HepG2 (cell line): Measurements from ENCODE around the gene KIF13A. TPM values are rescaled to one million over a fixed set of nuclear protein-coding genes. Genes with fewer than 3 reads are reported as not detected.

Experiments
- DMAP1 ChIP-seq: IDR thresholded peaks from 2 replicates; pipeline ENCODE4 v1.6.1; 2016
- E2F2 ChIP-seq: sonication (generic); formaldehyde crosslinking; IDR thresholded peaks from 2 replicates; pipeline ENCODE4 v1.4.0; 2020; ENCODE audit warnings: missing genetic modification reagents, borderline replicate concordance
- FOXO4 ChIP-seq: sonication (generic); formaldehyde crosslinking; conservative IDR thresholded peaks from 2 replicates; pipeline ENCODE4 v1.8.1; 2023; ENCODE audit warnings: missing genetic modification reagents
- KDM5B ChIP-seq: sonication (generic); formaldehyde crosslinking; IDR thresholded peaks from 2 replicates; pipeline ENCODE4 v1.4.0; 2020; ENCODE audit warnings: missing genetic modification reagents, mild to moderate bottlenecking, borderline replicate concordance
- KMT2B ChIP-seq: IDR thresholded peaks from 2 replicates; pipeline ENCODE4 v1.6.1; 2016; ENCODE audit warnings: missing genetic modification reagents, missing compliant biosample characterization
- MEIS2 ChIP-seq: sonication (generic); formaldehyde crosslinking; IDR thresholded peaks from 2 replicates; pipeline ENCODE4 v1.9.0; 2021; ENCODE audit warnings: mild to moderate bottlenecking, missing genetic modification reagents
- PITX1 ChIP-seq: sonication (generic); formaldehyde crosslinking; IDR thresholded peaks from 2 replicates; pipeline ENCODE4 v1.5.1; 2020; ENCODE audit warnings: mild to moderate bottlenecking, missing genetic modification reagents
- SETDB1 ChIP-seq: sonication (generic); formaldehyde crosslinking; IDR thresholded peaks from 2 replicates; pipeline ENCODE4 v1.5.1; 2020; ENCODE audit warnings: missing genetic modification reagents, mild to moderate bottlenecking, borderline replicate concordance
- SPEN ChIP-seq: sonication (generic); formaldehyde crosslinking; IDR thresholded peaks from 2 replicates; pipeline ENCODE4 v1.5.1; 2020; ENCODE audit warnings: low read depth, mild to moderate bottlenecking, missing genetic modification reagents
- STAT6 ChIP-seq: sonication (generic); formaldehyde crosslinking; IDR thresholded peaks from 2 replicates; pipeline ENCODE4 v1.4.0; 2020; ENCODE audit warnings: missing genetic modification reagents, mild to moderate bottlenecking, borderline replicate concordance
- SUZ12 ChIP-seq: fragments of 150-350 bp; IDR thresholded peaks from 2 replicates; pipeline ENCODE4 v1.6.1; 2014; ENCODE audit warnings: low read depth, low read length
- YEATS2 ChIP-seq: sonication (generic); formaldehyde crosslinking; IDR thresholded peaks from 2 replicates; pipeline ENCODE4 v1.4.0; 2020; ENCODE audit warnings: missing genetic modification reagents, borderline replicate concordance
- ZNF180 ChIP-seq: sonication (generic); formaldehyde crosslinking; IDR thresholded peaks from 2 replicates; pipeline ENCODE4 v1.4.0; 2020; ENCODE audit warnings: low read depth, missing genetic modification reagents, borderline replicate concordance
- ZNF30 ChIP-seq: sonication (generic); formaldehyde crosslinking; IDR thresholded peaks from 2 replicates; pipeline ENCODE4 v1.5.0; 2020; ENCODE audit warnings: mild to moderate bottlenecking, missing genetic modification reagents
- ZNF34 ChIP-seq: sonication (generic); formaldehyde crosslinking; IDR thresholded peaks from 2 replicates; pipeline ENCODE4 v1.4.0; 2020; ENCODE audit warnings: mild to moderate bottlenecking, missing genetic modification reagents, borderline replicate concordance
- ZNF512B ChIP-seq: sonication (generic); formaldehyde crosslinking; IDR thresholded peaks from 2 replicates; pipeline ENCODE4 v1.5.1; 2020; ENCODE audit warnings: missing genetic modification reagents, mild to moderate bottlenecking, borderline replicate concordance
- ZNF691 ChIP-seq: sonication (generic); formaldehyde crosslinking; IDR thresholded peaks from 2 replicates; pipeline ENCODE4 v1.4.0; 2020; ENCODE audit warnings: missing genetic modification reagents, low read depth, mild to moderate bottlenecking, borderline replicate concordance
- ZUFSP ChIP-seq: sonication (generic); formaldehyde crosslinking; IDR thresholded peaks from 2 replicates; pipeline ENCODE4 v1.9.0; 2021; ENCODE audit warnings: missing genetic modification reagents, mild to moderate bottlenecking, borderline replicate concordance
- polyA plus RNA-seq, 8 experiments: library from polyadenylated mRNA; depleted of rRNA in 3 of 8; stranded (reverse) in 7 of 8; unstranded in 1 of 8; fragments of >200 nt; fragmentation: Illumina TruSeq in 4 of 8; extraction: Trizol in 4 of 8; gene quantifications; 2 replicates each; pipeline versions ENCODE4 v1.2.1 to v1.2.3, GENCODE V29; 2011 to 2016; ENCODE audit warnings: low read depth in 4 of 8, missing spikeins in 1 of 8, mixed read lengths in 1 of 8; ENCODE audit not compliant: insufficient read depth in 1 of 8
- total RNA-seq, 5 experiments: library from RNA; depleted of rRNA; stranded (reverse); fragments of >200 nt; fragmentation: Illumina TruSeq; extraction: Trizol; gene quantifications; 2 replicates each; pipeline ENCODE4 v1.2.3, GENCODE V29; 2016; ENCODE audit warnings: low read depth in 1 of 5

The KIF13A gene
- total and polyA plus RNA-seq, 2 of the 13 experiments (the other 11 are each of a cell fraction or from before 2014, with no cell fraction given): 21.1 to 37.2 TPM

- TF ChIP-seq SETDB1 (no peak), E2F2 (CRISPR knock-in tag) (no peak), YEATS2 (CRISPR knock-in tag) (peak; percentile 22; the same call in 1 of the 2 replicates), FOXO4 (CRISPR knock-in tag) (no peak), PITX1 (CRISPR knock-in tag) (peak; percentile 37; the same call in 1 of the 2 replicates), ZNF512B (CRISPR knock-in tag) (no peak), ZNF30 (CRISPR knock-in tag) (no peak), ZNF34 (no peak), DMAP1 (no peak), STAT6 (no peak), KMT2B (CRISPR knock-in tag) (peak; percentile 59; the same call in 1 of the 2 replicates), SPEN (no peak), KDM5B (CRISPR knock-in tag) (no peak; the same call in 1 of the 2 replicates), SUZ12 (no peak), MEIS2 (CRISPR knock-in tag) (peak; percentile 67; the same call in 1 of the 2 replicates), ZUFSP (CRISPR knock-in tag) (no peak), ZNF180 (CRISPR knock-in tag) (no peak), ZNF691 (CRISPR knock-in tag) (peak; percentile 69; the same call in 1 of the 2 replicates)
Measured at GRCh38 chr6:17725083-17725482, 262.4 kb downstream of the KIF13A start (continued).
